Mesenchymal stem cell (in vitro differentiated cells and primary cell): ENCODE measurements around the gene ACKR2.

ENCODE experiments used
- DNase-seq: peaks from one replicate; pipeline ENCODE4 v3.0.0-alpha.2; 2013
- H2AFZ ChIP-seq: one replicate; pipeline ENCODE4 v1.6.1; 2013; ENCODE audit warnings: low read depth, mild to moderate bottlenecking, control low read depth, inconsistent platforms, low read length, moderate library complexity
- H2AK5ac ChIP-seq: 2 replicates; pipeline ENCODE4 v1.6.1; 2013; ENCODE audit warnings: low read length, moderate library complexity, mild to moderate bottlenecking, inconsistent platforms; ENCODE audit not compliant: severe bottlenecking
- H2BK120ac ChIP-seq: one replicate; pipeline ENCODE4 v1.6.1; 2013; ENCODE audit warnings: low read depth, mild to moderate bottlenecking, inconsistent platforms, low read length, moderate library complexity
- H2BK12ac ChIP-seq, 2 experiments: one replicate each; pipeline ENCODE4 v1.6.1; 2013; ENCODE audit warnings: inconsistent platforms in 2 of 2, low read length in 2 of 2, mild to moderate bottlenecking in 2 of 2, moderate library complexity in 2 of 2, control low read depth in 1 of 2
- H2BK15ac ChIP-seq: one replicate; pipeline ENCODE4 v1.6.1; 2013; ENCODE audit warnings: mild to moderate bottlenecking, low read depth, inconsistent platforms; ENCODE audit not compliant: poor library complexity, severe bottlenecking
- H2BK5ac ChIP-seq: 2 replicates; pipeline ENCODE4 v1.6.1; 2013; ENCODE audit warnings: low read depth, mild to moderate bottlenecking, low read length, control low read depth, inconsistent platforms; ENCODE audit not compliant: poor library complexity, severe bottlenecking
- H3K14ac ChIP-seq, 2 experiments: one replicate each; pipeline ENCODE4 v1.6.1; 2013; ENCODE audit warnings: inconsistent platforms in 2 of 2, low read length in 2 of 2, control low read depth in 1 of 2, mild to moderate bottlenecking in 1 of 2, moderate library complexity in 1 of 2
- H3K18ac ChIP-seq, 2 experiments: one replicate each; pipeline ENCODE4 v1.6.1; 2013; ENCODE audit warnings: inconsistent platforms in 2 of 2, low read length in 2 of 2, control low read depth in 1 of 2, low read depth in 1 of 2, mild to moderate bottlenecking in 1 of 2
- H3K23ac ChIP-seq, 2 experiments: one replicate each; pipeline ENCODE4 v1.6.1; 2013; ENCODE audit warnings: inconsistent platforms in 2 of 2, low read length in 2 of 2, mild to moderate bottlenecking in 2 of 2, moderate library complexity in 2 of 2, control low read depth in 1 of 2
- H3K27ac ChIP-seq: 2 replicates; pipeline ENCODE4 v1.5.1; 2013; ENCODE audit warnings: mild to moderate bottlenecking, moderate library complexity, low read length, control low read depth, inconsistent platforms; ENCODE audit not compliant: poor library complexity, severe bottlenecking
- H3K27me3 ChIP-seq, 2 experiments: 2 replicates each; pipeline versions ENCODE4 v1.6.1 to v1.7.0; 2013; ENCODE audit warnings: low read length in 2 of 2, mild to moderate bottlenecking in 2 of 2, moderate library complexity in 2 of 2, control low read depth in 1 of 2, inconsistent platforms in 1 of 2; ENCODE audit not compliant: control insufficient read depth in 1 of 2, insufficient read depth in 1 of 2
- H3K36me3 ChIP-seq, 2 experiments: 2 replicates each; pipeline versions ENCODE4 v1.6.1 to v1.7.0; 2013; ENCODE audit warnings: low read length in 2 of 2, control low read depth in 1 of 2, inconsistent platforms in 1 of 2, low read depth in 1 of 2, mild to moderate bottlenecking in 1 of 2; ENCODE audit not compliant: insufficient read depth in 2 of 2, control insufficient read depth in 1 of 2
- H3K4ac ChIP-seq, 2 experiments: one replicate each; pipeline ENCODE4 v1.6.1; 2013; ENCODE audit warnings: inconsistent platforms in 2 of 2, low read length in 2 of 2, mild to moderate bottlenecking in 2 of 2, moderate library complexity in 2 of 2, control low read depth in 1 of 2, low read depth in 1 of 2
- H3K4me1 ChIP-seq: 2 replicates; pipeline ENCODE4 v1.6.1; 2013; ENCODE audit warnings: low read depth, low read length, control low read depth; ENCODE audit not compliant: control insufficient read depth, insufficient read depth
- H3K4me2 ChIP-seq: 2 replicates; pipeline ENCODE4 v1.6.1; 2013; ENCODE audit warnings: low read length, mild to moderate bottlenecking, inconsistent platforms; ENCODE audit not compliant: poor library complexity, severe bottlenecking
- H3K4me3 ChIP-seq, 2 experiments: 2 replicates each; pipeline versions ENCODE4 v1.5.1 to v1.7.0; 2013; ENCODE audit warnings: low read length in 2 of 2, mild to moderate bottlenecking in 2 of 2, control low read depth in 1 of 2, low read depth in 1 of 2; ENCODE audit not compliant: insufficient read depth in 1 of 2
- H3K79me1 ChIP-seq: replicated peaks from 2 replicates; pipeline ENCODE4 v1.6.1; 2013; ENCODE audit warnings: mild to moderate bottlenecking, control low read depth, low read length, inconsistent platforms; ENCODE audit not compliant: poor library complexity, severe bottlenecking
- H3K9ac ChIP-seq: 2 replicates; pipeline ENCODE4 v1.7.0; 2013; ENCODE audit warnings: mild to moderate bottlenecking, low read length, moderate library complexity
- H3K9me3 ChIP-seq: 2 replicates; pipeline ENCODE4 v1.7.0; 2013; ENCODE audit warnings: mild to moderate bottlenecking, low read length; ENCODE audit not compliant: control insufficient read depth
- H4K8ac ChIP-seq: one replicate; pipeline ENCODE4 v1.6.1; 2013; ENCODE audit warnings: inconsistent platforms, mild to moderate bottlenecking, low read length, moderate library complexity
- H4K91ac ChIP-seq: one replicate; pipeline ENCODE4 v1.6.1; 2013; ENCODE audit warnings: mild to moderate bottlenecking, low read length, inconsistent platforms
- WGBS: methylation state at CpG from one replicate; pipeline ENCODE4 v1.1.7; 2013; ENCODE audit warnings: mixed read lengths; 5-methylcytosine and 5-hydroxymethylcytosine counted together

The ACKR2 gene

GRCh38 chr3:42796332-42796885 lies 12.8 kb upstream of the ACKR2 start:
- Histone ChIP-seq H4K91ac (no peak overlapping the region), H3K36me3 (peaks cover 4 to 29% of the 10 kb centered on the region in 2 experiments), H3K27ac (no peak overlapping the region), H2BK5ac (no peak overlapping the region), H3K4me1 (no peaks in the 10 kb centered on the region), H3K4me2 (no peak overlapping the region), H2AK5ac (no peak overlapping the region), H4K8ac (no peak overlapping the region), H3K23ac (no peak overlapping the region), H2BK120ac (no peak overlapping the region), H3K79me1 (peaks cover 16% of the 10 kb centered on the region), H3K14ac (no peak overlapping the region), H2BK12ac (no peak overlapping the region), H3K9me3 (no peaks in the 10 kb centered on the region), H3K18ac (no peak overlapping the region), H2BK15ac (no peak overlapping the region), H3K4me3 (no peak overlapping the region), H3K27me3 (no peaks in the 10 kb centered on the region), H3K4ac (no peak overlapping the region), H3K9ac (no peak overlapping the region), H2AFZ (no peak overlapping the region)
- WGBS, result over 99% methylated on average over 3 of the region's 5 CpGs
- no peak for DNase-seq

DNA sequence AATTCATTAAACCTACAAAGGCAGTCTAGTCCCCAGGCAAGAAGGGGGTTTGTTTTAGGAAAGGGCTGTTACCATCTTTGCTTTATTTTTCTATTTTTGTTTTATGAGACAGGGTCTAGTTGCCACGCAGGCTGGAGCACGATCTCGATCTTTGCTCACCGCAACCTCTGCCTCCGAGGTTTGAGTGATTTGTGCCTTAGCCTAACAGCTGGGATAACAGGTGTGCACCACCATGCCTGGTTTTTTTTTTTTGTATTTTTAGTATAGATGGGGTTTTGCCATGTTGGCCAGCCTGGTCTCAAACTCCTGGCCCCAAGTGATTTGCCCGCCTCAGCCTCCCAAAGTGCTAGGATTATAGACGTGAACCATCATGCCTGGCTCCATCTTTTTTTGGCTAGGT lies 9.9 kb upstream of the ACKR2 start:
- Histone ChIP-seq H2AK5ac (no peak overlapping the region), H2BK12ac (no peak overlapping the region), H2AFZ (no peak overlapping the region), H3K4ac (no peak overlapping the region), H3K36me3 (peaks cover 0 to 17% of the 10 kb centered on the region in 2 experiments), H3K14ac (no peak overlapping the region), H3K4me3 (no peak overlapping the region), H2BK15ac (no peak overlapping the region), H3K4me2 (no peak overlapping the region), H3K9ac (no peak overlapping the region), H2BK5ac (no peak overlapping the region), H3K27me3 (no peaks in the 10 kb centered on the region), H2BK120ac (no peak overlapping the region), H4K91ac (no peak overlapping the region), H3K23ac (no peak overlapping the region), H3K4me1 (peaks cover 2% of the 10 kb centered on the region), H3K79me1 (peaks cover 11% of the 10 kb centered on the region), H4K8ac (no peak overlapping the region), H3K27ac (no peak overlapping the region), H3K18ac (no peak overlapping the region), H3K9me3 (no peaks in the 10 kb centered on the region)
- DNase-seq, result no peak
- WGBS, result 85% methylated on average over 7 of the region's 7 CpGs

GRCh38 chr3:42800251-42800650 lies 9.0 kb upstream of the ACKR2 start:
- Histone ChIP-seq H3K18ac (no peak overlapping the region), H3K23ac (no peak overlapping the region), H3K14ac (no peak overlapping the region), H3K27me3 (no peaks in the 10 kb centered on the region), H2BK5ac (no peak overlapping the region), H3K36me3 (peaks cover 0 to 17% of the 10 kb centered on the region in 2 experiments), H2AK5ac (no peak overlapping the region), H4K8ac (no peak overlapping the region), H2AFZ (no peak overlapping the region), H4K91ac (no peak overlapping the region), H3K4me1 (peaks cover 3% of the 10 kb centered on the region), H2BK120ac (no peak overlapping the region), H3K79me1 (peaks cover 8% of the 10 kb centered on the region), H3K27ac (no peak overlapping the region), H2BK15ac (no peak overlapping the region), H2BK12ac (no peak overlapping the region), H3K4ac (no peak overlapping the region), H3K9me3 (no peaks in the 10 kb centered on the region), H3K4me3 (no peak overlapping the region), H3K9ac (no peak overlapping the region), H3K4me2 (no peak overlapping the region)
- DNase-seq, result no peak
- WGBS, result 100% methylated on average over 1 of the region's 2 CpGs

GRCh38 chr3:42801048-42801620 lies 8.1 kb upstream of the ACKR2 start:
- H4K8ac ChIP-seq, result no peak overlapping the region
- peaks cover 5% of the 10 kb centered on the region for H3K4me1 ChIP-seq
- H2BK120ac ChIP-seq, result no peak overlapping the region
- H3K9me3 ChIP-seq, result no peaks in the 10 kb centered on the region
- no peak overlapping the region for H2BK12ac ChIP-seq
- no peak overlapping the region for H2BK5ac ChIP-seq
- H3K14ac ChIP-seq, result no peak overlapping the region
- H3K18ac ChIP-seq, result no peak overlapping the region
- peaks cover 0 to 13% of the 10 kb centered on the region in 2 experiments for H3K36me3 ChIP-seq
- no peak for DNase-seq
- no peak overlapping the region for H3K4ac ChIP-seq
- H2AK5ac ChIP-seq, result no peak overlapping the region
- H3K27me3 ChIP-seq, result peaks cover 0 to 4% of the 10 kb centered on the region in 2 experiments
- H3K4me3 ChIP-seq, result no peak overlapping the region
- H3K4me2 ChIP-seq, result no peak overlapping the region
- H2AFZ ChIP-seq, result no peak overlapping the region
- H2BK15ac ChIP-seq, result no peak overlapping the region
- no peak overlapping the region for H3K23ac ChIP-seq
- no peak overlapping the region for H4K91ac ChIP-seq
- peaks cover 8% of the 10 kb centered on the region for H3K79me1 ChIP-seq
- H3K9ac ChIP-seq, result no peak overlapping the region
- no peak overlapping the region for H3K27ac ChIP-seq
- WGBS, result 95% methylated on average over 3 of the region's 3 CpGs
